Activated CD8-positive, alpha-beta memory T cell treated with anti-CD3 and anti-CD28 coated beads for 4 hours (primary cell): ENCODE results near the gene LTA.

ENCODE experiments used
- DNase-seq, 2 donors: peaks; one replicate each; pipeline ENCODE4 v3.0.0-alpha.2; 2020; ENCODE audit warnings: low read depth in 2 of 2

Gene LTA

GRCh38 chr6:31569861-31570536, 2.1 kb upstream of the LTA start:
- DNase-seq, result no peak

GRCh38 chr6:31573239-31574105, 1.4 kb downstream of the LTA start:
- DNase-seq, result no peak

GRCh38 chr6:31574106-31575061, 2.3 kb downstream of the LTA start:
- DNase-seq, result no peak

- peak in 1 of 2 donors; percentile 78 for DNase-seq
These were observed 3.3 kb downstream of the LTA start, which contains the start of gene TNF for GRCh38 chr6:31575335-31575901. TNF (plus strand) TSS chr6:31575565; CDS start chr6:31575742, 177 bp downstream.

- no peak for DNase-seq
These were observed 4.0 kb downstream of the LTA start for GRCh38 chr6:31575952-31576685.

- DNase-seq, result no peak
These were observed 4.9 kb downstream of the LTA start for GRCh38 chr6:31576897-31577578.

GRCh38 chr6:31577579-31577966, 5.5 kb downstream of the LTA start:
- no peak for DNase-seq

- DNase-seq, result no peak
These were observed 6.4 kb downstream of the LTA start for GRCh38 chr6:31578184-31579118.

GRCh38 chr6:31579119-31579505, 7.0 kb downstream of the LTA start:
- DNase-seq, result no peak

- DNase-seq, result no peak
These were observed 7.7 kb downstream of the LTA start for GRCh38 chr6:31579546-31580437.

GRCh38 chr6:31580438-31580740, 8.3 kb downstream of the LTA start:
- DNase-seq, result no peak

GRCh38 chr6:31580807-31581433, 8.8 kb downstream of the LTA start:
- peak; percentile 75 to 83 for DNase-seq

GRCh38 chr6:31581434-31582229, 9.5 kb downstream of the LTA start:
- DNase-seq, result no peak

GRCh38 chr6:31582230-31582643, 10.1 kb downstream of the LTA start, which contains the start of gene LTB:
LTB (minus strand) TSS chr6:31582424; CDS start chr6:31582417, 7 bp downstream.
- no peak for DNase-seq

- DNase-seq, result no peak
These were observed 13.4 kb downstream of the LTA start for GRCh38 chr6:31585491-31585890.

- DNase-seq, result no peak
These were observed 13.9 kb downstream of the LTA start, which contains the start of gene LST1 for GRCh38 chr6:31586008-31586407. LST1 (plus strand) TSS chr6:31586277; CDS start chr6:31587300, 1,023 bp downstream.
